ENCODE data around the gene ADGRG6.

Gene ADGRG6

GRCh38 chr6:142470421-142470820 lies 168.6 kb downstream of the ADGRG6 start:
- no peak overlapping the region for H3K9ac ChIP-seq (ENCODE audit: low read length)
- H3K27me3 ChIP-seq (ENCODE audit: control insufficient read depth, insufficient read depth, low read length) = no peaks in the 10 kb centered on the region
- H3K4me1 ChIP-seq (ENCODE audit: control insufficient read depth, insufficient read depth, low read length) = no peaks in the 10 kb centered on the region
- no peaks in the 10 kb centered on the region for H3K36me3 ChIP-seq (ENCODE audit: control insufficient read depth, insufficient read depth, low read length)
- H3K9me3 ChIP-seq (ENCODE audit: control insufficient read depth, low read length) = no peaks in the 10 kb centered on the region
- no peak overlapping the region for H3K4me3 ChIP-seq (ENCODE audit: low read length)

GRCh38 chr6:142474531-142475289 lies 172.9 kb downstream of the ADGRG6 start:
- Histone ChIP-seq H3K9ac (ENCODE audit: low read length) (peak overlapping the region; percentile 40), H3K27me3 (ENCODE audit: control insufficient read depth, insufficient read depth, low read length) (no peaks in the 10 kb centered on the region), H3K4me1 (ENCODE audit: control insufficient read depth, insufficient read depth, low read length) (no peaks in the 10 kb centered on the region)

GRCh38 chr6:142476452-142476851 lies 174.6 kb downstream of the ADGRG6 start:
- Histone ChIP-seq H3K9me3 (ENCODE audit: control insufficient read depth, low read length) (no peaks in the 10 kb centered on the region), H3K4me3 (ENCODE audit: low read length) (no peak overlapping the region), H3K27me3 (ENCODE audit: control insufficient read depth, insufficient read depth, low read length) (no peaks in the 10 kb centered on the region), H3K9ac (ENCODE audit: low read length) (no peak overlapping the region), H3K36me3 (ENCODE audit: control insufficient read depth, insufficient read depth, low read length) (no peaks in the 10 kb centered on the region), H3K4me1 (ENCODE audit: control insufficient read depth, insufficient read depth, low read length) (no peaks in the 10 kb centered on the region)

More at GRCh38 chr6:142474531-142475289, 172.9 kb downstream of the ADGRG6 start:
- H3K4me3 ChIP-seq (ENCODE audit: low read length) = no peak overlapping the region
- H3K36me3 ChIP-seq (ENCODE audit: control insufficient read depth, insufficient read depth, low read length) = no peaks in the 10 kb centered on the region
- no peaks in the 10 kb centered on the region for H3K9me3 ChIP-seq (ENCODE audit: control insufficient read depth, low read length)

GRCh38 chr6:142478117-142478516 lies 176.3 kb downstream of the ADGRG6 start:
- Histone ChIP-seq H3K36me3 (ENCODE audit: control insufficient read depth, insufficient read depth, low read length) (no peaks in the 10 kb centered on the region), H3K9me3 (ENCODE audit: control insufficient read depth, low read length) (no peaks in the 10 kb centered on the region), H3K27me3 (ENCODE audit: control insufficient read depth, insufficient read depth, low read length) (no peaks in the 10 kb centered on the region)

GRCh38 chr6:142481466-142481865 lies 179.7 kb downstream of the ADGRG6 start:
- no peak overlapping the region for H3K9ac ChIP-seq (ENCODE audit: low read length)
- no peaks in the 10 kb centered on the region for H3K27me3 ChIP-seq (ENCODE audit: control insufficient read depth, insufficient read depth, low read length)

More at GRCh38 chr6:142478117-142478516, 176.3 kb downstream of the ADGRG6 start:
- no peak overlapping the region for H3K9ac ChIP-seq (ENCODE audit: low read length)
- no peaks in the 10 kb centered on the region for H3K4me1 ChIP-seq (ENCODE audit: control insufficient read depth, insufficient read depth, low read length)
- no peak overlapping the region for H3K4me3 ChIP-seq (ENCODE audit: low read length)

GRCh38 chr6:142482249-142482648 lies 180.4 kb downstream of the ADGRG6 start:
- H3K4me3 ChIP-seq (ENCODE audit: low read length) = no peak overlapping the region
- H3K9ac ChIP-seq (ENCODE audit: low read length) = no peak overlapping the region
- no peaks in the 10 kb centered on the region for H3K27me3 ChIP-seq (ENCODE audit: control insufficient read depth, insufficient read depth, low read length)
- no peaks in the 10 kb centered on the region for H3K4me1 ChIP-seq (ENCODE audit: control insufficient read depth, insufficient read depth, low read length)
- no peaks in the 10 kb centered on the region for H3K36me3 ChIP-seq (ENCODE audit: control insufficient read depth, insufficient read depth, low read length)
- no peaks in the 10 kb centered on the region for H3K9me3 ChIP-seq (ENCODE audit: control insufficient read depth, low read length)

More at GRCh38 chr6:142481466-142481865, 179.7 kb downstream of the ADGRG6 start:
- H3K36me3 ChIP-seq (ENCODE audit: control insufficient read depth, insufficient read depth, low read length) = no peaks in the 10 kb centered on the region
- no peaks in the 10 kb centered on the region for H3K9me3 ChIP-seq (ENCODE audit: control insufficient read depth, low read length)
- H3K4me3 ChIP-seq (ENCODE audit: low read length) = no peak overlapping the region
- H3K4me1 ChIP-seq (ENCODE audit: control insufficient read depth, insufficient read depth, low read length) = no peaks in the 10 kb centered on the region

GRCh38 chr6:142482974-142483373 lies 181.2 kb downstream of the ADGRG6 start:
- no peaks in the 10 kb centered on the region for H3K4me1 ChIP-seq (ENCODE audit: control insufficient read depth, insufficient read depth, low read length)
- no peaks in the 10 kb centered on the region for H3K9me3 ChIP-seq (ENCODE audit: control insufficient read depth, low read length)
- no peaks in the 10 kb centered on the region for H3K36me3 ChIP-seq (ENCODE audit: control insufficient read depth, insufficient read depth, low read length)

GRCh38 chr6:142485256-142485655 lies 183.4 kb downstream of the ADGRG6 start:
- Histone ChIP-seq H3K9ac (ENCODE audit: low read length) (no peak overlapping the region), H3K4me1 (ENCODE audit: control insufficient read depth, insufficient read depth, low read length) (no peaks in the 10 kb centered on the region), H3K4me3 (ENCODE audit: low read length) (no peak overlapping the region), H3K36me3 (ENCODE audit: control insufficient read depth, insufficient read depth, low read length) (no peaks in the 10 kb centered on the region), H3K27me3 (ENCODE audit: control insufficient read depth, insufficient read depth, low read length) (no peaks in the 10 kb centered on the region), H3K9me3 (ENCODE audit: control insufficient read depth, low read length) (no peaks in the 10 kb centered on the region)

More at GRCh38 chr6:142482974-142483373, 181.2 kb downstream of the ADGRG6 start:
- no peak overlapping the region for H3K4me3 ChIP-seq (ENCODE audit: low read length)
- H3K9ac ChIP-seq (ENCODE audit: low read length) = no peak overlapping the region
- H3K27me3 ChIP-seq (ENCODE audit: control insufficient read depth, insufficient read depth, low read length) = no peaks in the 10 kb centered on the region

- no peak overlapping the region for H3K9ac ChIP-seq (ENCODE audit: low read length)
- no peaks in the 10 kb centered on the region for H3K27me3 ChIP-seq (ENCODE audit: control insufficient read depth, insufficient read depth, low read length)
- H3K9me3 ChIP-seq (ENCODE audit: control insufficient read depth, low read length) = no peaks in the 10 kb centered on the region
- no peaks in the 10 kb centered on the region for H3K4me1 ChIP-seq (ENCODE audit: control insufficient read depth, insufficient read depth, low read length)
- H3K4me3 ChIP-seq (ENCODE audit: low read length) = no peak overlapping the region
- no peaks in the 10 kb centered on the region for H3K36me3 ChIP-seq (ENCODE audit: control insufficient read depth, insufficient read depth, low read length)
These were observed 188.2 kb downstream of the ADGRG6 start for GRCh38 chr6:142489722-142490610.
